GM18858 (cell line): ENCODE data around the gene SLC22A3.

Experiments
- ATAC-seq: cut with Tn5 transposase; IDR thresholded peaks from one replicate; pipeline ENCODE4 v1.9.1; 2021; ENCODE audit not compliant: unreplicated experiment

SLC22A3 gene

DNA sequence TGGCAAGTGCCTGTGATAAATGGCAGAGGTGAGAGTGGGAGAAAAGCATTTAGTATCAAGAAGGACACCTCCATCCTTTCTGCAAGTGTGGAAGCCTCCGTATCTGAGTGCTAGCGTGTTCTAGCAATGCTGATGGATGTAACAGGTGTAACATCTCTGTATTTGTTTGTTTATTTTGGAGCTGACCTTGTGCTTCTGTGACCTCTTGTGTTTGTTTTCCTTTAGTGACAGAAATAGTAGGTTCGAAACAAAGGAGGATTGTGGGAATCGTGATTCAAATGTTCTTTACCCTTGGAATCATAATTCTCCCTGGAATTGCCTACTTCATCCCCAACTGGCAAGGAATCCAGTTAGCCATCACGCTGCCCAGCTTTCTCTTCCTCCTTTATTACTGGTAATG lies 60.4 kb downstream of the SLC22A3 start:
- no peak for ATAC-seq

- ATAC-seq, result no peak
Measured at GRCh38 chr6:160412993-160413392, 64.8 kb downstream of the SLC22A3 start.

DNA sequence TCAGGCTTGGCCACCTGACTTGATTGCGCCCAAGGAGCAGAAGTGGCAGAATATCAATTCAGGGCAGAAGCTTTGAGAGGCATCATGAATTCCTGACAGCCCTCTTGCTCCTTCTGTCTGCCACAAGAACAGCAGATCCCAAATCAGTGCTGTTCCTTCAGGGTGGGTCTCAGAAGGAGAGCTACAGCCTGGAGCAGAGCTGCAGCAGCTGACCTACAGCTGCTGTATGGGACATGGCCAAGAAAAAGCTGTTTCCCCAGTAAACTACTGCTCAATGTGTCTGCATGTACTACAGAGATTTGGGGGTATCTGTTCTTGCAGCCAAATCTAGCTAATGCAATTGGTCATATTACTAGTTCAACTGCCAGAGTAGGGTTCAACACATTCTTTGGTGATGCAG lies 69.0 kb downstream of the SLC22A3 start:
- no peak for ATAC-seq

DNA sequence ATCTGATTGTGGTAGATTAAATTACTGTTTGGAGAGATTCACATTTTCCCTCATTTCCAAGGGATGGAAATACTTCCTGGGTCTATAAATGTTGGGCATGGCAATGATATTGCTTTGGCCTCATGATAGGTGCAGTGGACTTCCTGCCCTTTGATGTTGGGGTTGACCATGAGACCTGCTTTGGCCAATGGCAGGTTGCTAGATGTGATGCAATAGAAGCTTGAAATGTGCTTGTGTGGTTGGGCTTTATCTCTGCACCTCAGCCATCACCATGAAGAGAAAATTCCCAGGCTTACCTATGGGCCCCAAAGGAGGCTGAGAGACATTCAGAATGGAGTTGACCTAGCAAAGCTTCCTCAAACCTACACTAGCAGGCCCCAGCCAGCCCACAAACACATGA lies 69.4 kb downstream of the SLC22A3 start:
- no peak for ATAC-seq

- ATAC-seq, result no peak
Measured at GRCh38 chr6:160418370-160418769, 70.2 kb downstream of the SLC22A3 start.

- no peak for ATAC-seq
Measured at GRCh38 chr6:160419488-160419887, 71.3 kb downstream of the SLC22A3 start.

- no peak for ATAC-seq
Measured at GRCh38 chr6:160420253-160420968, 72.2 kb downstream of the SLC22A3 start.

DNA sequence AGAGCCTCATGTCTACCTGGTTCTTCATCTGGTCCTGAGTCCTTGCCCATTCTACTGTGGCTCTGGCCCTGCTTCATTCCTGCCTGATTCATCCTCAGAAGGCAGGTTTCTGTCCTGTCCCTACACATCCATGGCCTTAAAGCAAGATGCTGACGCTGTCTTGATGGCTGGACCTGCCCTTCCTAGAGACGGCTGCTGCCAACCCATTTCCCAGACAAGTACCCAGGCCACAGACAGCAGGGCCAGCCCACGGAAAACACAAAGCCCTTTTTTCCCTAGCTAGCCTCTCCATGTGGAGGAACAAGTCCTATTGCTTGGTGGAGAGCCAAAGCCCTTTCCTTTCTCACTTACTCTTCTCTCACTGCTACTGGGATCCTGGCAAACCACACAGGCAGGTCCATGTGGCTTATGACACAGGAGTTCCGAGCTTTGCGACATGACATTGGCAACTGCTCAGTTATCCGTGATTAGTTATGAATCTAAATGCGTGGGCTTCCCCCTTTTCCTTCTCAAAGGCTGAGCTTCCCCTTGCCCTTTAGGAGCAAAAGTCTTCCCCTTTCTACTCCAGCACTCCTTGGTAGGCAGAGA lies 72.9 kb downstream of the SLC22A3 start:
- ATAC-seq, result no peak

GRCh38 chr6:160421854-160422253 lies 73.7 kb downstream of the SLC22A3 start:
- no peak for ATAC-seq

DNA sequence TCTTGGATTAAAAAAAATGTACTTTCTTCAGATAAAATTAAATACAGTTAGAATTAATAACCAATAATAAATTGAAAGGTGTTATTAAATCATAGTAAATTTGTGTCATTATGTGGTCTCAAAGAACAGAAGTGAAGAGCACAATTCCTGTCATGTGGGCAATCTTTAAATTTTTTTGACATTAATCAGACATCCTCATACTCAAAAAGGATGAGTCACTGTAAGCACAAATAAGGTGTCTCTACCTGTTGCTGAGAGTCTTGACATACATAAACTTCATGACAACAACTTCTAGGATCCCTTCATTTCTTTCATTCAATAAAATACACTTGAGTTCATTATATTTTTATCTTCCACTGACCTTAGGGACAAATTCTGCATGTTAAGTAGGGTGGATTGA lies 76.1 kb downstream of the SLC22A3 start:
- ATAC-seq, result no peak

DNA sequence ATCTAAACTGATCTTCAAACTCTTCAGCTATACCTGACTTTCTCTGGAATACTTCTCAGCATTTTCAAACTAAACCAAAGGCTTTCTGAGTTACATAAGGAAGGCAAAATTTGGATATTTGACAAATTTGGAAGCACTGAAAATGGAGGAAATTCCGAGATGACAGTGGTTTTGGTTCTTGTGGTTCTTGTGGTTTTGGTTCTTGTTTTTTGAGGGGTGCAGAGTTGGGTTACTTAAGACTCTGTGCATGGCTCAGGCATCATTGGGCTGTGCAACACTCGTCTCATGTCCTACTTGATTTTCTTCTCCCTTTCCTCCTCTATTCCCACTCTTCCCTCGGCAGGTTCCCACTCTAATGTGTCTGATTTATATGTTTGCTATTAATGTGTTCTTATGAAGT lies 78.0 kb downstream of the SLC22A3 start:
- ATAC-seq, result no peak

DNA sequence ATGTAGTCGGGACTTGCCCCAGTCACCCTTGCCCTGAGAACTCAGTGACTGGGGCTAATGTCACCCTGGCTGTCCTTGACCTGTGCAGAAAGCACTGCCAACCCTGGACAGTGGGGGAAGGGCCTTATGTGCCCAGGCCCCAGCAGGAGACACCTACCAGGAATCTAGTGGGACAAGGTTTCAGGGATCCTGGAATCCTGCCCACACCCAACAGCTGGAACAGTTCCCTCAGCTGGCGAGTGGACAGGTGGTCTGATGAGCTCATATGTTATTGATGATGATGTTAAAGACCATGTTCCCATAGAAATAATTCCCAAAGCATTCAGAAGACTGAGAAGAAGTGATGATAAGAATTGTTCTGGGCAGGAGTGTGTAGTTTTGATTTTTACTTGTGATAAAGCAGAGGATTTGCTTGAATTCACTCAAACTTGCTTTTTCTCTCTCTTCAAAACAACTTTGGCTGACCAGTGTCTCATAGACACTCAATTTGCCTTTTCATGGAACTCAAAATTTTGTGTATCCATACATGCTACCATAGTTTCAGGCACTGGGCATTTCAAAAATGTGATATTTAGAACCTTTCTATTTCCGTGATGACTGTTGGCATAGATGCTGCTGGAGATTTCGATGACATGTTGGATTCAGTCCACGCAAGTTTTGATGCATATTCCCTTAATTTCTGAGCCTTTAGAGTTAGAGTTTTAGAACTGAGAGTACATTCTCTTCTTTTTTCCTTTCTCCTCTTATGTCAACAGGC lies 79.3 kb downstream of the SLC22A3 start:
- no peak for ATAC-seq

DNA sequence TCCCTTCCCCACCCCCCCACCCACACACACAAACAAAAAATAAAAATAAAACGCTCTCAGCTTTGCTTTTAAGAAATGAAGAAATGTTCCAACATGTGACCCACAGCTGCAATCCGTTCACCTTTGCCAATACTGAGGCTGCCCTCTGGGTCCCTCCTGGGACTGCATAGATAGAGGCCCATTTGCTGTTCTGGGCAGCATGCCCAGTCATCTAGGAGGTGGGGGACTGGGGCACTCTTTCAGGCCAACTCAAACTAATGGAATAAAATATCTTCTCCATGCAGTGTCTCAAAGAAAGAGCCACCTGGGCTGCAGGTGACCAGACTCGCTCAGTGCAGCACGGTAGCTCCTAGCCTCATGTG lies 79.9 kb downstream of the SLC22A3 start:
- no peak for ATAC-seq

DNA sequence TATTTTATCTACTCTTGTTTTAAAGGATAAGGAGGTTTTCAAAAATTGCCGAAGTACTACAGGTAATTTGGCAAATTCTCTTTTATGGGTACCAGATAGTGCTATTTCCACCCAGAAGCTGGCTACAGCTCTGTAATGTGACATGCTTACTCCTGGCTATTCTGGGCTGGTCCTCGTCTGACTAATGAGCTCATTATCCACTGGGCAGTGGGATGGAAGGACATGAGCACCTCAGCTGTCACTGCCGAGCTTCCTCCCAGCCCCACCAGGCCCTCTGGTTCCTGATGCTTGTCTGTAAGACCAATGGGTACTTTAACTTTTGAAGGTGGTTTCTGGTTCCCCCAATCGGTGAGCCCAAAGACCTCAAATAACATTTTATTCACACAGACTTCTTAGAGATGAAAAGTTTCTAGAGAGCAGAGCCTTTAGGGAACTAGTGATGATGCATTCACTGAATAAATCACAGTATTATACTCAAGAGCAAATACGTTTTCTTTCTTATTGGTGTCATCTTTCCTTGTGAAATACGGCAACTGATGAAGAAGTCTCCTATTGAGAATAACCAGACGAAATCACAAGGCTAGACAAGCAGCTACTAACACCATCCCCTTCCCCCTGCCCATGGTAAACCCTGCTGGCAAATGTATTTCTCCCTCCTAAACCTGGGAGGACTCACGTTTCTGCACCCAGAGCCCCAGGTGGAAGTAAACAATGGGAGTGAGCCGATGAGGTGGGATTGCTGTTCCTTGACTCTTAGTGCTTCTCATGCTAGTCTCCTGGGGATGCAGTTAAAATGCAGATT lies 80.8 kb downstream of the SLC22A3 start:
- ATAC-seq, result no peak

GRCh38 chr6:160429620-160429895 lies 81.4 kb downstream of the SLC22A3 start:
- no peak for ATAC-seq

GRCh38 chr6:160430203-160430602 lies 82.0 kb downstream of the SLC22A3 start:
- ATAC-seq, result no peak

DNA sequence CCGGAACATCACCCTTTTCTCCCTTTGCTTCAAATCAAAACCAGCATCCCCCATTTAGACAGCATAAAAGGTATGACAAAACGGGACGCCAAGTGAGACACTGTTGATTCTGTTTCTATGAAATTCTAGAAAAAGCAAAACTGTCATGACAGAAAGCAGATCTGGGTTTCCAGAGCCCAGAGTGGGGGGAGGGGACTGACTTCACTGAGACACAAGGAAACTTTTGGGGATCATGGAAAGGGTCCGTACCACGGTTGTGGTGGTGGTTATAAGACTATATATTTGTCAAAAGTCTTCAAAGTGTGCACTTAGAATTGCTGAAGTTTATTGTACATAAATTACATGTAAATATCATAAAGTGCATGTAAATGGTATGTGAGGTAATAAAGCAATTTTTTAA lies 82.6 kb downstream of the SLC22A3 start:
- no peak for ATAC-seq

GRCh38 chr6:160431226-160431625 lies 83.0 kb downstream of the SLC22A3 start:
- ATAC-seq, result no peak

- no peak for ATAC-seq
Measured at GRCh38 chr6:160431791-160432404, 83.7 kb downstream of the SLC22A3 start.

- ATAC-seq, result no peak
Measured at GRCh38 chr6:160435935-160436334, 87.8 kb downstream of the SLC22A3 start.

DNA sequence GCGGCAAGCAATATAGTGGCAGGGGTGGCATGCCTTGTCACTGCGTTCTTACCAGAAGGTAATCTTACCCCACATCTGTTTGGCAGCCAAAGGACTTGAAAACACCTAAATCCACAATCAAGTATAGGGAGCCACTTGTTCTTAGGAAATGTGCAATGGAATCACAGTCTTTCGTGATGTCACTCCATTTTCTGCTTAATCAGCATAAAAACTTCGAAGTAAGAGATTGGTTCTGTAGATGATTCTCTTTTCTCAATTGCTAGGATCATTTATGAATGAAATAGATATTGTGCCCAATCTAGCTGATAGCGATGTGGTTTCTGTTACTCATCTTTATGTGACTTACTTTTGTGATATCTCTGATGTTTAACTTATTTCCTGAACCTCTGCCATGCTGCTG lies 89.0 kb downstream of the SLC22A3 start:
- no peak for ATAC-seq
